22Rv1 (cell line): ENCODE data around the gene OR1J2.

ENCODE experiments used
- H3K27ac ChIP-seq: fragments of 450-650 bp; 2 replicates; pipeline ENCODE4 v1.5.1; 2017
- CTCF ChIP-seq: fragments of 450-650 bp; IDR thresholded peaks from 2 replicates; pipeline ENCODE4 v1.5.1; 2017; ENCODE audit warnings: mild to moderate bottlenecking
- ZFX ChIP-seq: fragments of 450-650 bp; IDR thresholded peaks from 2 replicates; pipeline ENCODE4 v1.6.1; 2017; ENCODE audit warnings: antibody characterized with exemption, borderline replicate concordance

OR1J2 gene

GRCh38 chr9:122510502-122510901 is at the start of gene OR1J2:
Gene OR1J2 (plus strand): TSS chr9:122510802. CDS start chr9:122510802, 0 bp downstream.
- H3K27ac ChIP-seq = no peak within 1 kb of the TSS
- no peak for TF ChIP-seq ZFX
- TF ChIP-seq CTCF = no peak

DNA sequence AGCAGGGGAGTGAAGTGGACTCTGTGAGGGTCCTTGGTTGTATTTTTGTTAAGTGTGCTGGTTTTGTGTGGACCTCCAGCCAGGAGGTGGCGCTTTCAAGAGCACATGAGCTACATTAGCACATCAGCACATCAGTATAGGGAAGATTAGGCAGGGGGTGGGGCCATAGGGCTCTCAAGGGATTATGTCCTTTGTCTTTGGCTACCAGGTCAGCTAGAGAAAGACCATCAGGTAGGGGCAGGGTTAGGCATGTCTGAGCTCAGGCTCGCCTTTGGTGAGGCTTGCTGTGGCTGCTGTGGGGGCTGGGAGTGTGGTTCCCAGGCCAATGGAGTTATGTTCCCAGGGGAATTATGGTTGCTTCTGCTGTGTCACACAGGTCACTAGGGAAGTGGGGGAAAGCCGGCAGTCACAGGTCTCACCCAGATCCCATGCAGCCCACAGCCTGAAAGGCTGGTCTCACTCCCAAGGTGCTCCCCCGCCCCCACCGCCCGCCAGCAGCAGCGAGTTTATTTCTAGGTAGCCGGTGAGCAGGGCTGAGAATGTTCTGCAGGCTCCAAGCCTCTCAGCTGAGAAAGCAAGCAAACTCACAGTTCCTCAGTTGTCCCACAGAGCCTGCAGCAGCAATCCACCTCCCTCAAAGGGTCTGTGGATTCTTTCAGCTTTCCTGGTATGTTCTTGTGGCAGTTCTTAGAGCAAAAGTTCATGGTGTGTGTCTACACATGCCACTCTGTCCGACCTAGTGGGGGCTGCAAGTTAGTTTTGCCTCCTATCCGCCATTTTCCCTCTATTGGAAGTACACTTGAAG is 46.6 kb upstream of the OR1J2 start:
- TF ChIP-seq ZFX (no peak), CTCF (peak; percentile 76)
- H3K27ac ChIP-seq = peak overlapping the region; percentile 56

DNA sequence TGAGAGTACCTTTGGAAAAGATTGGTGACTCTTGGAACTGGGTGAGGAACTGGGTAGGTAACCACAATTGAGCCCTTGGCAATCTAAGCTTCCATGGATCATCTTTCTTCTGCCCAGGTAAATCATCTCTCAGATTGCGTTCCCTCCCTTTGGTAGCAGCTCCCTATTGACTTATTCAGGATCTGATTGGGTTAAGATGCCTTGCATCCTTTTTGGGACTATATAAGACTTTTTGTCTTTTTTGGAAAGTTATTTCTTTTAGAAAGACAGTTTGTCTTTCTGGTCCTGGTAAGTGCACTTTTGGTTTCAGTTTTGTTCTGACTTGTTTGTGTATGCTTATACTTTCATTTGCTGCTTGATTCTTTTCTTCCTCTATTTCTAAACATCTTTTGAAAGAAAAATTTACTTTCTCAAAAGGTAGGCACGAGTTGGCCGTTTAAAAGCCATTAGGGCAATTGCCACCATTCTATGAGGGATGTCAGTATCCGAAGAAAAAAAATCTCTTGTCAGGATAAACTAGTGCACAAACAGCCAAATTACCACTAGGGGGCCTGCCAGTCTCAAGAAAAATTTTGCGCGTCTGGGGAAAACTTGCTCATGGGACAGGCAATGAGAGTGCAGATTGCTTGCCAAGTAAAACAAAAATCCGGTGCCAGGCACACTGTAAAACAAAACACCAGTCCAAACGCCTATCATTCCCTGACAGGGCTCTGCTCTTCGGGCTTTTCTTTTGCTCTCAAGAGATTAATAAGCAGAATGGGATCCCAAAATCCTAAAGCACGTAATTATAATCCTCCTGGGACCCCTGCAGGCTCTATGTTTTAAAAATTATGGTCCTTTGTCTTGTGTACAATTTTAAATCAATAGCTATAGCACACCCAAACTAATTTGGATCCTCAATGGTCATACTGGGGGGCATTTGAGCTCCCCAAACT is 45.7 kb upstream of the OR1J2 start:
- TF ChIP-seq CTCF = peak; percentile 90
- TF ChIP-seq ZFX = no peak
- peak overlapping the region; percentile 56 for H3K27ac ChIP-seq

DNA sequence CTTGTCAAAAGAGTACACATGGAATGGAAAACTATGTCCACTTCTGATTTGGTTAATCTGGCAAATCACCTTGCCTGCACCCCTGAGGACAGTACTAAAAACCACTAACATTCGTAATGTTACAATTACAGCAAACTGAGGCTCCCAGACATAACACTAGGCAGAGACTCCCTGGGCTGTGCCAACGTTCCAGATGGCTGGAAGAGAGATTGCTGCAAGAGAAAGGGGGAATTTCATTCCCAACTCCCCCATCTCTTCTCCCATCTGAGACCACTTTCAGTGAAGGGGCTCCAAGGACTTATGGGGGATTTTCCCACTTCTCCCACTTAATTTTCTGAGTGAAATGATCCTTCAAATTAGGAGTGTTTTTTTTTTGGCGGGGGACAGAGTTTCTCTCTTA is 44.1 kb upstream of the OR1J2 start:
- no peak overlapping the region for H3K27ac ChIP-seq
- no peak for TF ChIP-seq CTCF
- no peak for TF ChIP-seq ZFX

GRCh38 chr9:122468735-122469134 is 41.9 kb upstream of the OR1J2 start:
- no peak for TF ChIP-seq ZFX
- TF ChIP-seq CTCF = no peak
- H3K27ac ChIP-seq = no peak overlapping the region

DNA sequence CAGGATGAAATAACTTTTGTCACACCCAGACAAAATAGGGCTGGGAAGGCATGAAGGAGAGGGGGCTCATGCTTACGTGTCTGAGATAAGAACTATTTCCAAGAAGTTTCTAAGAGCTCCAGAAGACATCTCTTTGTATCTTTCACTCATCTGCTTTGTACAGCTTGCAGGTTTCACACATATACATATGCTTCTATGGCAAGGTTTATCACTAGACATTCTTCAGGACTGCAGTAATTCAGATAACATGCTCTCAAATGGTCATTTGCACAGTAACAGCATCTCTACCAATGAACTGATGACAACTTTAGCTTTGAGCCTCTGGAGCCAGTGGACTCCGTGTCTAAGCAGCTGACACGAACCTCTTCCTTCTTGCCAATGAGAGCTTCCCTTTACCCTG is 36.0 kb upstream of the OR1J2 start:
- TF ChIP-seq CTCF (no peak), ZFX (no peak)

More for the DNA sequence above, 36.0 kb upstream of the OR1J2 start:
- H3K27ac ChIP-seq = no peak overlapping the region
